GM12801 (cell line): Measurements from ENCODE around the gene MTHFD1.

Experiments used
- TF ChIP-seq, protein P1 (sequence below): IDR thresholded peaks from one replicate; pipeline ENCODE4 v1.5.1; 2011; ENCODE audit warnings: control low read depth; ENCODE audit not compliant: insufficient read length; ENCODE audit errors: extremely low read depth

Gene MTHFD1

DNA sequence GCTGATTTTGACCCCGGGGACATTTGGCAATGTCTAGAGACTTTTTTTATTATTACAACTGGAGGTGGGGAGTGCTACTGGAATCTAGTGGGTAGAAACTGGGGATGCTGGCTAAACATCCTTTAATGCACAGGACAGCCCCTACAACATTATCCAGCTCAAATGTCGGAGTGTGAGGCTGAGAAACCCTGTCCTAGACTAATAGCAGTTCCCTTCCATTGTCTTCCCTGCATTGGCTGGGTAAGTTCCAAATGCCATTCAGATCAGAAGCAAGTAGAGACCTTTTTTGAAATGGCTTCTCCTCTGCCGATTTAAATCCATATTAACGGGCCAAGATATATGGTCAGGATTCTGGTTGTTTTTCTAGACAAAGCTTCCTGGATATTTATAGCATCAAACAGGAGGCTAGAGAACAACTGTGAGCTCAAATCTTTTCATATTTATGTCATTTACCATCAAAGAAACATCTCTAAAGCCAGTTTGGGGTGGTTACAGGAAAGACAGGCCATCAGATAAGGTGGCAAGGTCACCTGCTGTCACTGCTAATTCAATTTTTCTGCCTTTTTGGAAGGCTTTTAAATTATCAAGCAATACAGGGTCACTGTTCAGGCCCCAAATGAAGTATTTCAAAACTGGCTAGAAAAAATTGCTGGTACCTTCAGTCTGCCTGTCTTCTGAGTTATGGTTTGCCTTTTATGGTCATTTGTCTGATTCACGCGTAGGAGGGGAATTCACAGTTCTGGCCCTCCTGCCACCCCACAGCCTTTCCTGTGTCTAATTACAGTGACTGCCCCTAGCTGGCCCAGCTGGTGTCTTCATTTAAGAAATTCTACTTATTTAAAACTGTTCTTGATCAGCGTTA, 57.1 kb downstream of the MTHFD1 start:
- TF ChIP-seq, protein P1, sequence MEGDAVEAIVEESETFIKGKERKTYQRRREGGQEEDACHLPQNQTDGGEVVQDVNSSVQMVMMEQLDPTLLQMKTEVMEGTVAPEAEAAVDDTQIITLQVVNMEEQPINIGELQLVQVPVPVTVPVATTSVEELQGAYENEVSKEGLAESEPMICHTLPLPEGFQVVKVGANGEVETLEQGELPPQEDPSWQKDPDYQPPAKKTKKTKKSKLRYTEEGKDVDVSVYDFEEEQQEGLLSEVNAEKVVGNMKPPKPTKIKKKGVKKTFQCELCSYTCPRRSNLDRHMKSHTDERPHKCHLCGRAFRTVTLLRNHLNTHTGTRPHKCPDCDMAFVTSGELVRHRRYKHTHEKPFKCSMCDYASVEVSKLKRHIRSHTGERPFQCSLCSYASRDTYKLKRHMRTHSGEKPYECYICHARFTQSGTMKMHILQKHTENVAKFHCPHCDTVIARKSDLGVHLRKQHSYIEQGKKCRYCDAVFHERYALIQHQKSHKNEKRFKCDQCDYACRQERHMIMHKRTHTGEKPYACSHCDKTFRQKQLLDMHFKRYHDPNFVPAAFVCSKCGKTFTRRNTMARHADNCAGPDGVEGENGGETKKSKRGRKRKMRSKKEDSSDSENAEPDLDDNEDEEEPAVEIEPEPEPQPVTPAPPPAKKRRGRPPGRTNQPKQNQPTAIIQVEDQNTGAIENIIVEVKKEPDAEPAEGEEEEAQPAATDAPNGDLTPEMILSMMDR, result no peak

GRCh38 chr14:64447876-64448670, 59.9 kb downstream of the MTHFD1 start:
- TF ChIP-seq, protein P1, result no peak

GRCh38 chr14:64450255-64450654, 62.1 kb downstream of the MTHFD1 start:
- TF ChIP-seq, protein P1, result no peak

DNA sequence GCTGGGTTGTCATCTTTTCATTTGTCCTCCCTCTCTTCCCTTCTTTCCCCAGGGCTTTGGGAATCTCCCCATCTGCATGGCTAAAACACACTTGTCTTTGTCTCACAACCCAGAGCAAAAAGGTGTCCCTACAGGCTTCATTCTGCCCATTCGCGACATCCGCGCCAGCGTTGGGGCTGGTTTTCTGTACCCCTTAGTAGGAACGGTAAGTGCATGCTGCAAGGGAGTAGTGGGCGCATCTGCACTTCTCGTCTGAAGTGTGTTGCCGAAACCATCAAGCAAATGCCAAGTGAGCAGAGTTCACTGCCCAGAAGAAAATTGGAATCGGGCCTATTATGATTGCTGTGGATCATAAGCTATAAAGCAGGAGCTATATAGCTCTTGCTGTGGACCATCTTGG, 66.5 kb downstream of the MTHFD1 start:
- TF ChIP-seq, protein P1, result no peak

DNA sequence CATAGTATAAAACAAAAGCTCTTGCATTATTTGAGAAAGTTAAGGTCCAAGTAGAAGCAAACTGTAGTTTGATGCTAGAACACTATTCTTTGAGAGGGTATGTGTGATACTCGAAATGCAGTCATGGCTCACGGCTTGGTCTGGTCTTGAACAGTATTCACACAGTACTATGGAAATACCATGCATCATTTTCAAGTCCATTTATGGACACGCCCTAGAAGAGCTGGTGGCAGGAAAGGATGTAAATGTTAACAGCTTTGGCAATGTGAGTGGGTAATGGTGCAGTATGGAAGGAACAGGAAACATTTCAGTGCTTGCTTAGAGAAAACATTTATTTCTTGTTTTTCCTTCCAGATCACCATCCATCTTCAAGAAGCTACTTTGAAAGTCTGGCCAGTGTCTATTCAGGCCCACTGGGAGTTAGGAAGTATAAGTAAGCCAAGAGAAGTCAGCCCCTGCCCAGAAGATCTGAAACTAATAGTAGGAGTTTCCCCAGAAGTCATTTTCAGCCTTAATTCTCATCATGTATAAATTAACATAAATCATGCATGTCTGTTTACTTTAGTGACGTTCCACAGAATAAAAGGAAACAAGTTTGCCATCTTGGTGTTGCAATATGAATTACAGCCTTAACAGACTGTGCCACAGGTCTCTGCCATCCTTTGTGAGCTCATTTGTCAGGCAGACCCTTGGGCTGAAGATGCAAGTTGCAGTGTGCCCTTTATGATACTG, 71.4 kb downstream of the MTHFD1 start:
- TF ChIP-seq, protein P1, result no peak

DNA sequence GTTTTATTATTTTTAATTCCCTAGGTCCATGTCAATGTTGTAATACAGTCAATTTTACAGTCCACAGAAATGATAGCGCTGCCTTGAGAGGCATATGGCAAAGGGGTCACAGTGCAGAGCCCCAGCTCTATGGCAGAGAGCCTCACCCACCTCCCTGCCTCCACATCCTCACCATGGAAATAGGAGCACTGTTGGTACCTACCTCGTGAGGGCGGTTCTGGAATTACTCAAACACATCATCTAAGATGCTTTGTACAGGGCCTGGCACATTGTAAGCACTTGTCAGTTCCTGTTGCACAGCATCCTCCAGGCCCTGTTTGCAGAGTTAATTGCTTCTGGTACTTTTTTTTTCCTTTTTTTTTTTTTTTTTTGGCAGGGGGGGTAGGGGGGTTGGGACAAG, 73.1 kb downstream of the MTHFD1 start:
- TF ChIP-seq, protein P1, result no peak

DNA sequence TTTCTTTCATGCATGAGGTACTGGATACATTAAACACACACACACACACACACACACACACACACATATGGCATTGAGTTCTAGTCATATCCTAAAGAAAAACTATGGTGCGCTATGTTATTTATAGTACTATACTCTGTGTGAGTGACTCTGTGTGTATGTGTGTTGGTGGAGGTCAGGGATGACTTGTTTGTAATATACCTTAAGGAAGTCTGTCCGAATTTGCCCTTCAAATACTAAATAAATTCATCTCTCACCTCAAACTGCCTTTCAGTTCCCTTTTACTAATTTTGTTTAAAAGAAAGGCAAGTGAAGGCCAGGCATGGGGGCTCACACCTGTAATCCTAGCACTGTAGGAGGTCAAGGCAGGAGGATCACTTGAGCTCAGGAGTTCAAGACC, 75.0 kb downstream of the MTHFD1 start:
- TF ChIP-seq, protein P1, result no peak
